HG03095 (cell line): ENCODE measurements around the gene WNK4.

Source experiments
- ATAC-seq: cut with Tn5 transposase; IDR thresholded peaks from one replicate; pipeline ENCODE4 v1.9.1; 2021; ENCODE audit warnings: moderate library complexity; ENCODE audit not compliant: unreplicated experiment

The WNK4 gene

GRCh38 chr17:42795465-42795864 lies 15.1 kb downstream of the WNK4 start:
- no peak for ATAC-seq

GRCh38 chr17:42796066-42796758 lies 15.8 kb downstream of the WNK4 start:
- no peak for ATAC-seq

GRCh38 chr17:42797067-42798007 lies 16.9 kb downstream of the WNK4 start:
- ATAC-seq: no peak

- ATAC-seq: no peak
Measured at GRCh38 chr17:42798011-42798382, 17.6 kb downstream of the WNK4 start.

GRCh38 chr17:42798383-42799380 lies 18.3 kb downstream of the WNK4 start, which contains the start of the genes CNTD1 and COA3:
TSS of gene CNTD1 (plus strand) at chr17:42798861. CDS start at chr17:42799068, 207 bp downstream.
TSS of gene COA3 (minus strand) at chr17:42798704. CDS start at chr17:42798681, 23 bp downstream.
- no peak for ATAC-seq

- ATAC-seq: no peak
Measured at GRCh38 chr17:42803074-42803883, 22.9 kb downstream of the WNK4 start.

GRCh38 chr17:42804918-42805367 lies 24.5 kb downstream of the WNK4 start:
- no peak for ATAC-seq

- no peak for ATAC-seq
Measured at GRCh38 chr17:42806249-42806648, 25.8 kb downstream of the WNK4 start.

- no peak for ATAC-seq
Measured at GRCh38 chr17:42809250-42809649, 28.8 kb downstream of the WNK4 start.

- ATAC-seq: no peak
Measured at GRCh38 chr17:42814633-42815399, 34.4 kb downstream of the WNK4 start.

GRCh38 chr17:42817866-42818265 lies 37.5 kb downstream of the WNK4 start:
- ATAC-seq: no peak

GRCh38 chr17:42818379-42818778 lies 38.0 kb downstream of the WNK4 start:
- no peak for ATAC-seq

- ATAC-seq: no peak
Measured at GRCh38 chr17:42819939-42820535, 39.6 kb downstream of the WNK4 start.

- no peak for ATAC-seq
Measured at GRCh38 chr17:42821176-42821575, 40.8 kb downstream of the WNK4 start.

- no peak for ATAC-seq
Measured at GRCh38 chr17:42827472-42827871, 47.1 kb downstream of the WNK4 start.

- ATAC-seq: no peak
Measured at GRCh38 chr17:42830971-42831370, 50.6 kb downstream of the WNK4 start.

GRCh38 chr17:42832213-42832933 lies 52.0 kb downstream of the WNK4 start:
- no peak for ATAC-seq
